ENCODE data around the gene OTC.

- TF ChIP-seq CTCF (IDR thresholded peaks at IDR 0.05; ENCODE audit: low read depth, low read length, missing input control) (peak; percentile 74), ATF3 (IDR thresholded peaks at IDR 0.05) (no peak), ZBTB33 (IDR thresholded peaks at IDR 0.05) (peak; percentile 43), SP1 (IDR thresholded peaks at IDR 0.05) (peak; percentile 24), RAD21 (IDR thresholded peaks at IDR 0.05) (peak; percentile 79 to 86), HNF4A (conservative IDR thresholded peaks at IDR 0.05) (peak in 1 of 2 donors; percentile 5), FOXA2 (IDR thresholded peaks at IDR 0.05) (no peak), RXRA (IDR thresholded peaks at IDR 0.05) (peak in 1 of 2 donors; percentile 10)
These were observed 25.2 kb upstream of the OTC start, which contains the start of gene RPGR for GRCh38 chrX:38327007-38327774.

Measured in liver (tissue), 3 donors.